HCT116 (cell line): Measurements from ENCODE around the gene INPP5D. TPM values are rescaled to one million over a fixed set of nuclear protein-coding genes. Genes with fewer than 3 reads are reported as not detected.

Source experiments
- ATAC-seq: fragments of 200-7000 bp; cut with Tn5 transposase; 2 replicates; pipeline ENCODE4 v1.9.1; 2020; ENCODE audit warnings: mild to moderate bottlenecking, moderate library complexity
- BruUV-seq: library from RNA; stranded (reverse); fragments of 400-500 nt; replicated peaks from 2 replicates; lab custom pipeline; 2021; lab: Mats Ljungman, UMichigan
- CTCF ChIA-PET: fragments of 300-600 bp; sonication (Branson Sonifier 250); formaldehyde crosslinking; loops from one replicate; lab custom pipeline; 2021; ENCODE audit warnings: antibody characterized with exemption; lab: Charles Lee
- POLR2A ChIA-PET: fragments of 300-600, 350-600 bp; sonication (Branson Sonifier 250); formaldehyde crosslinking; loops from one replicate; lab custom pipeline; 2021; ENCODE audit warnings: antibody characterized with exemption; lab: Charles Lee
- RAD21 ChIA-PET, 2 experiments: fragments of 300-600 bp; sonication (Branson Sonifier 250); formaldehyde crosslinking; loops; one replicate each; lab custom pipeline; 2023; ENCODE audit warnings: low total read pairs in 2 of 2; ENCODE audit not compliant: uncharacterized antibody in 2 of 2, unreplicated experiment in 2 of 2, low non-redundant PET in 1 of 2; lab: Charles Lee
- DNase-seq: peaks from one replicate; pipeline ENCODE4 v3.0.0-alpha.2; 2010; ENCODE audit warnings: low read depth, low spot score
- H2AFZ ChIP-seq: fragments of 200-600 bp; shearing (Covaris generic), sonication (generic); 2 replicates; pipeline ENCODE4 v1.6.1; 2017; ENCODE audit warnings: low read depth, mixed run types, mixed read lengths, antibody characterized with exemption, low read length; ENCODE audit not compliant: poor library complexity, severe bottlenecking
- H3K27ac ChIP-seq: 2 replicates; pipeline ENCODE4 v1.5.1; 2012; ENCODE audit warnings: low read depth, low read length
- H3K27me3 ChIP-seq: fragments of 200-600 bp; sonication (generic); 2 replicates; pipeline ENCODE4 v1.6.1; 2016; ENCODE audit warnings: mixed run types, low read length, mixed read lengths; ENCODE audit not compliant: insufficient read depth
- H3K36me3 ChIP-seq, 2 experiments: fragments of 200-500 bp in 1 of 2; fragments of 200-600 bp in 1 of 2; sonication (Bioruptor generic) in 1 of 2; sonication (generic) in 1 of 2; 2 replicates each; pipeline versions ENCODE4 v1.5.1 to v1.6.1; 2014 to 2016; ENCODE audit warnings: low read length in 2 of 2, inconsistent platforms in 1 of 2, mixed read lengths in 1 of 2, mixed run types in 1 of 2; ENCODE audit not compliant: insufficient read depth in 2 of 2, control insufficient read depth in 1 of 2
- H3K4me1 ChIP-seq, 2 experiments: fragments of 200-600 bp in 1 of 2; sonication (generic) in 1 of 2; 2 replicates each; pipeline versions ENCODE4 v1.5.1 to v1.6.1; 2012 to 2017; ENCODE audit warnings: low read length in 2 of 2, inconsistent platforms in 1 of 2, mild to moderate bottlenecking in 1 of 2, mixed read lengths in 1 of 2, mixed run types in 1 of 2, moderate library complexity in 1 of 2; ENCODE audit not compliant: insufficient read depth in 2 of 2, control insufficient read depth in 1 of 2
- H3K4me2 ChIP-seq: fragments of 200-600 bp; sonication (generic); 2 replicates; pipeline ENCODE4 v1.6.1; 2017; ENCODE audit warnings: mixed run types, low read length, mixed read lengths
- H3K4me3 ChIP-seq, 2 experiments: fragments of 200-600 bp in 1 of 2; sonication (generic) in 1 of 2; replicated peaks in 1 of 2; 2 replicates each; pipeline ENCODE4 v1.5.1; 2011 to 2016; ENCODE audit warnings: low read length in 2 of 2, control low read depth in 1 of 2, low read depth in 1 of 2, mild to moderate bottlenecking in 1 of 2, mixed read lengths in 1 of 2, mixed run types in 1 of 2
- H3K79me2 ChIP-seq: fragments of 200-600 bp; sonication (generic); 2 replicates; pipeline ENCODE4 v1.6.1; 2017; ENCODE audit warnings: mild to moderate bottlenecking, mixed run types, low read length, moderate library complexity, mixed read lengths; ENCODE audit not compliant: insufficient read depth
- H3K9ac ChIP-seq: fragments of 200-600 bp; sonication (generic); 2 replicates; pipeline ENCODE4 v1.6.1; 2016; ENCODE audit warnings: low read length, mixed read lengths
- H3K9me2 ChIP-seq: fragments of 200-600 bp; sonication (generic), shearing (Covaris generic); 2 replicates; pipeline ENCODE4 v1.6.1; 2017; ENCODE audit warnings: mixed run types, mild to moderate bottlenecking, moderate library complexity; ENCODE audit not compliant: insufficient read depth
- H3K9me3 ChIP-seq, 2 experiments: fragments of 200-500 bp in 1 of 2; fragments of 200-600 bp in 1 of 2; sonication (Bioruptor generic) in 1 of 2; sonication (generic) in 1 of 2; 2 replicates each; pipeline ENCODE4 v1.6.1; 2014 to 2017; ENCODE audit warnings: low read length in 2 of 2, mixed read lengths in 2 of 2, inconsistent platforms in 1 of 2, low read depth in 1 of 2, mild to moderate bottlenecking in 1 of 2, mixed run types in 1 of 2, moderate library complexity in 1 of 2; ENCODE audit not compliant: control insufficient read depth in 1 of 2, insufficient read depth in 1 of 2
- H4K20me1 ChIP-seq: fragments of 200-600 bp; sonication (generic), shearing (Covaris generic); 2 replicates; pipeline ENCODE4 v1.6.1; 2017; ENCODE audit warnings: mixed run types, mild to moderate bottlenecking, moderate library complexity; ENCODE audit not compliant: insufficient read depth
- CBX3 ChIP-seq: IDR thresholded peaks from 2 replicates; pipeline ENCODE4 v1.6.1; 2012; ENCODE audit warnings: low read depth
- CEBPB ChIP-seq: IDR thresholded peaks from 2 replicates; pipeline ENCODE4 v1.6.1; 2012; ENCODE audit warnings: low read depth
- EGR1 ChIP-seq: IDR thresholded peaks from 2 replicates; pipeline ENCODE4 v1.6.1; 2012; ENCODE audit warnings: low read depth
- ELF1 ChIP-seq: IDR thresholded peaks from 2 replicates; pipeline ENCODE4 v1.6.1; 2012; ENCODE audit warnings: low read depth, borderline replicate concordance
- EZH2 ChIP-seq: fragments of 200-600 bp; sonication (generic); IDR thresholded peaks from 2 replicates; pipeline ENCODE4 v1.6.1; 2017; ENCODE audit warnings: antibody characterized with exemption, mixed run types
- FOSL1 ChIP-seq: IDR thresholded peaks from 2 replicates; pipeline ENCODE4 v1.6.1; 2012; ENCODE audit warnings: low read depth
- JUND ChIP-seq: IDR thresholded peaks from 2 replicates; pipeline ENCODE4 v1.6.1; 2012
- POLR2AphosphoS5 ChIP-seq: IDR thresholded peaks from 2 replicates; pipeline ENCODE4 v1.6.1; 2011; ENCODE audit warnings: mild to moderate bottlenecking, low read depth, low read length, moderate library complexity
- RAD21 ChIP-seq: IDR thresholded peaks from 2 replicates; pipeline ENCODE4 v1.6.1; 2012; ENCODE audit warnings: low read depth, mild to moderate bottlenecking
- SIN3A ChIP-seq: IDR thresholded peaks from 2 replicates; pipeline ENCODE4 v1.6.1; 2012; ENCODE audit warnings: low read depth
- SP1 ChIP-seq: IDR thresholded peaks from 2 replicates; pipeline ENCODE4 v1.6.1; 2012; ENCODE audit warnings: low read depth
- SRF ChIP-seq: IDR thresholded peaks from 2 replicates; pipeline ENCODE4 v1.6.1; 2012; ENCODE audit warnings: low read depth
- TCF7L2 ChIP-seq: IDR thresholded peaks from 2 replicates; pipeline ENCODE4 v1.7.0; 2011; ENCODE audit warnings: borderline replicate concordance, inconsistent platforms; ENCODE audit not compliant: insufficient read depth, insufficient read length; ENCODE audit errors: extremely low read depth
- YY1 ChIP-seq: IDR thresholded peaks from 2 replicates; pipeline ENCODE4 v1.6.1; 2011; ENCODE audit warnings: low read length, low read depth, moderate library complexity, mild to moderate bottlenecking; ENCODE audit not compliant: insufficient replicate concordance; ENCODE audit errors: extremely low read depth
- ZFX ChIP-seq: fragments of 450-650 bp; IDR thresholded peaks from 2 replicates; pipeline ENCODE4 v1.6.1; 2017
- ZNF274 ChIP-seq: fragments of 200-500 bp; sonication (Bioruptor generic); IDR thresholded peaks from 2 replicates; pipeline ENCODE4 v1.6.1; 2014; ENCODE audit warnings: mild to moderate bottlenecking, low read depth, low read length, inconsistent platforms
- intact Hi-C: fragments of 100-400 bp; cut with micrococcal nuclease; formaldehyde crosslinking; loops from 2 replicates; pipeline ENCODE4 v1.10.0; 2022
- total RNA-seq: library from RNA; stranded (reverse); gene quantifications from one replicate; pipeline ENCODE4 v1.2.1, GENCODE V29; 2021; ENCODE audit not compliant: unreplicated experiment
- TF ChIP-seq, protein P1 (sequence below): IDR thresholded peaks from 2 replicates; pipeline ENCODE4 v1.6.1; 2012
- TF ChIP-seq, protein P2 (sequence below): IDR thresholded peaks from 2 replicates; pipeline ENCODE4 v1.6.1; 2012
- TF ChIP-seq, protein P3 (sequence below): IDR thresholded peaks from 2 replicates; pipeline ENCODE4 v1.6.1; 2012; ENCODE audit warnings: low read depth

Gene INPP5D
- total RNA-seq, 1 experiment from 2014 or later: 1.8 TPM

DNA sequence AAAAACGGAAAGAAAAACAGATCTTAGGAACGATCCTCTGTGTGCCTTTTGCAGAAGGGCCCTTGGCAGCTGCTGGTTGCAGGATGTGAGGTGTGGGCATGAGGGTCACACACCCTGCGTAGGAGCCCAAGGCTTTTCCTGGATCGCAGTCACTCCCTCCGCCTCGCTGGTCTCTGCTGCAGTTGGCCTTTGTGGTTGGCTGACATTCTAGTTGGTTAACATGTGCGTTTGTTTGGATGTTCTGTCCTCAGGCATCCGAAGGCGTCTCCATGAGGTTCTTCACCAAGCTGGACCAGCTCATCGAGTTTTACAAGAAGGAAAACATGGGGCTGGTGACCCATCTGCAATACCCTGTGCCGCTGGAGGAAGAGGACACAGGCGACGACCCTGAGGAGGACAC, 61.7 kb downstream of the INPP5D start:
- DNase-seq (no peak), ATAC-seq (no peak)
- RAD21 ChIA-PET: no interaction called here
- no peaks in the 10 kb centered on the region for H3K9me3 ChIP-seq
- H3K27me3 ChIP-seq: no peaks in the 10 kb centered on the region
- no peak overlapping the region for H3K4me2 ChIP-seq
- H4K20me1 ChIP-seq: no peaks in the 10 kb centered on the region
- no TSS peak for BruUV-seq
- POLR2A ChIA-PET: no interaction called here
- H3K9me2 ChIP-seq: no peaks in the 10 kb centered on the region
- no peaks in the 10 kb centered on the region for H3K4me1 ChIP-seq
- intact Hi-C loops: no loop called here
- H3K79me2 ChIP-seq: no peaks in the 10 kb centered on the region
- H2AFZ ChIP-seq: no peak overlapping the region
- no peak overlapping the region for H3K27ac ChIP-seq
- CTCF ChIA-PET: no interaction called here
- TF ChIP-seq SP1 (no peak), CBX3 (no peak), SIN3A (no peak)
- TF ChIP-seq, all 23 proteins: peak for 0
- Histone ChIP-seq H3K36me3 (no peaks in the 10 kb centered on the region), H3K9ac (no peak overlapping the region), H3K4me3 (no peak overlapping the region)

DNA sequence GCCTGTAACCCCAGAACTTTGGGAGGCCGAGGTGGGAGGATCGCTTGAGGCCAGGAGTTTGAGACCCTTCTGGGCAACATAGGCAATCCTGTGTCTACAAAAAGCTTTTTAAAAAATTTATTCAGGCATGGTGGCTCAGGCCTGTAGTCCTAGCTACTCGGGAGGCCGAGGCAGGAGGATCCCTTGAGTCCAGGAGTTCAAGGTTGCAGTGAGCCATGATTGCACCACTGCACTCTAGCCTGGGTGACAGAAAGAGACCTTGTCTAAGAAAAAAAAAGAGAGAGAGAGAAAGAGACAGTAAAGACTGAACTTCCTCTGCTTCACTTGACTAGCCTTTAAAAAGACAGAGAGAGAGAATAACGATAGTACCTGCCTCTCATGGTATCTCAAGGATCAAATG, 62.4 kb downstream of the INPP5D start:
- POLR2A ChIA-PET: no interaction called here
- BruUV-seq: no TSS peak
- TF ChIP-seq ELF1: no peak
- TF ChIP-seq EZH2: no peak
- no peak for TF ChIP-seq JUND
- no peak for TF ChIP-seq RAD21
- TF ChIP-seq, protein P1, sequence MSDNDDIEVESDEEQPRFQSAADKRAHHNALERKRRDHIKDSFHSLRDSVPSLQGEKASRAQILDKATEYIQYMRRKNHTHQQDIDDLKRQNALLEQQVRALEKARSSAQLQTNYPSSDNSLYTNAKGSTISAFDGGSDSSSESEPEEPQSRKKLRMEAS: no peak
- TF ChIP-seq ZFX: no peak
- TF ChIP-seq, protein P2, sequence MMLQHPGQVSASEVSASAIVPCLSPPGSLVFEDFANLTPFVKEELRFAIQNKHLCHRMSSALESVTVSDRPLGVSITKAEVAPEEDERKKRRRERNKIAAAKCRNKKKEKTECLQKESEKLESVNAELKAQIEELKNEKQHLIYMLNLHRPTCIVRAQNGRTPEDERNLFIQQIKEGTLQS: no peak
- TF ChIP-seq EGR1: no peak
- TF ChIP-seq, protein P3, sequence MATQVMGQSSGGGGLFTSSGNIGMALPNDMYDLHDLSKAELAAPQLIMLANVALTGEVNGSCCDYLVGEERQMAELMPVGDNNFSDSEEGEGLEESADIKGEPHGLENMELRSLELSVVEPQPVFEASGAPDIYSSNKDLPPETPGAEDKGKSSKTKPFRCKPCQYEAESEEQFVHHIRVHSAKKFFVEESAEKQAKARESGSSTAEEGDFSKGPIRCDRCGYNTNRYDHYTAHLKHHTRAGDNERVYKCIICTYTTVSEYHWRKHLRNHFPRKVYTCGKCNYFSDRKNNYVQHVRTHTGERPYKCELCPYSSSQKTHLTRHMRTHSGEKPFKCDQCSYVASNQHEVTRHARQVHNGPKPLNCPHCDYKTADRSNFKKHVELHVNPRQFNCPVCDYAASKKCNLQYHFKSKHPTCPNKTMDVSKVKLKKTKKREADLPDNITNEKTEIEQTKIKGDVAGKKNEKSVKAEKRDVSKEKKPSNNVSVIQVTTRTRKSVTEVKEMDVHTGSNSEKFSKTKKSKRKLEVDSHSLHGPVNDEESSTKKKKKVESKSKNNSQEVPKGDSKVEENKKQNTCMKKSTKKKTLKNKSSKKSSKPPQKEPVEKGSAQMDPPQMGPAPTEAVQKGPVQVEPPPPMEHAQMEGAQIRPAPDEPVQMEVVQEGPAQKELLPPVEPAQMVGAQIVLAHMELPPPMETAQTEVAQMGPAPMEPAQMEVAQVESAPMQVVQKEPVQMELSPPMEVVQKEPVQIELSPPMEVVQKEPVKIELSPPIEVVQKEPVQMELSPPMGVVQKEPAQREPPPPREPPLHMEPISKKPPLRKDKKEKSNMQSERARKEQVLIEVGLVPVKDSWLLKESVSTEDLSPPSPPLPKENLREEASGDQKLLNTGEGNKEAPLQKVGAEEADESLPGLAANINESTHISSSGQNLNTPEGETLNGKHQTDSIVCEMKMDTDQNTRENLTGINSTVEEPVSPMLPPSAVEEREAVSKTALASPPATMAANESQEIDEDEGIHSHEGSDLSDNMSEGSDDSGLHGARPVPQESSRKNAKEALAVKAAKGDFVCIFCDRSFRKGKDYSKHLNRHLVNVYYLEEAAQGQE: no peak
- no peak for TF ChIP-seq SRF
- TF ChIP-seq FOSL1: no peak
- no peak for TF ChIP-seq CEBPB
- TF ChIP-seq SIN3A: no peak
- no peak for TF ChIP-seq YY1
- TF ChIP-seq TCF7L2: no peak
- no peak for TF ChIP-seq POLR2AphosphoS5
- TF ChIP-seq ZNF274: no peak

More for the DNA sequence above, 62.4 kb downstream of the INPP5D start:
- RAD21 ChIA-PET: no interaction called here
- Histone ChIP-seq H3K27me3 (no peaks in the 10 kb centered on the region), H3K79me2 (no peaks in the 10 kb centered on the region), H3K4me2 (no peak overlapping the region), H3K4me1 (no peaks in the 10 kb centered on the region), H3K9me3 (no peaks in the 10 kb centered on the region), H2AFZ (no peak overlapping the region), H3K9ac (no peak overlapping the region), H3K27ac (no peak overlapping the region), H3K9me2 (no peaks in the 10 kb centered on the region), H4K20me1 (no peaks in the 10 kb centered on the region), H3K36me3 (no peaks in the 10 kb centered on the region), H3K4me3 (no peak overlapping the region)
- no peak for ATAC-seq
- intact Hi-C loops: no loop called here
- CTCF ChIA-PET: no interaction called here
- DNase-seq: no peak
